T-helper 1 cell treated with Interleukin-12 subunit alpha and Interleukin-12 subunit beta and Interleukin-4 antibody, amounts not matched to agents 30 ng/mL and 1 ng/mL, for 36 hours (primary cell): ENCODE results near the gene PAPOLG. TPM values are rescaled to one million over a fixed set of nuclear protein-coding genes. Genes with fewer than 3 reads are reported as not detected.

Source experiments
- intact Hi-C: fragments of 100-400 bp; cut with micrococcal nuclease; formaldehyde crosslinking; loops from one replicate; pipeline ENCODE4 v1.15.1; 2024
- total RNA-seq: library from RNA; stranded (reverse); gene quantifications from 2 replicates; pipeline ENCODE4 v1.2.3, GENCODE V29; 2022

PAPOLG gene
- 21.8 and 21.9 TPM in 2 replicates for total RNA-seq

DNA sequence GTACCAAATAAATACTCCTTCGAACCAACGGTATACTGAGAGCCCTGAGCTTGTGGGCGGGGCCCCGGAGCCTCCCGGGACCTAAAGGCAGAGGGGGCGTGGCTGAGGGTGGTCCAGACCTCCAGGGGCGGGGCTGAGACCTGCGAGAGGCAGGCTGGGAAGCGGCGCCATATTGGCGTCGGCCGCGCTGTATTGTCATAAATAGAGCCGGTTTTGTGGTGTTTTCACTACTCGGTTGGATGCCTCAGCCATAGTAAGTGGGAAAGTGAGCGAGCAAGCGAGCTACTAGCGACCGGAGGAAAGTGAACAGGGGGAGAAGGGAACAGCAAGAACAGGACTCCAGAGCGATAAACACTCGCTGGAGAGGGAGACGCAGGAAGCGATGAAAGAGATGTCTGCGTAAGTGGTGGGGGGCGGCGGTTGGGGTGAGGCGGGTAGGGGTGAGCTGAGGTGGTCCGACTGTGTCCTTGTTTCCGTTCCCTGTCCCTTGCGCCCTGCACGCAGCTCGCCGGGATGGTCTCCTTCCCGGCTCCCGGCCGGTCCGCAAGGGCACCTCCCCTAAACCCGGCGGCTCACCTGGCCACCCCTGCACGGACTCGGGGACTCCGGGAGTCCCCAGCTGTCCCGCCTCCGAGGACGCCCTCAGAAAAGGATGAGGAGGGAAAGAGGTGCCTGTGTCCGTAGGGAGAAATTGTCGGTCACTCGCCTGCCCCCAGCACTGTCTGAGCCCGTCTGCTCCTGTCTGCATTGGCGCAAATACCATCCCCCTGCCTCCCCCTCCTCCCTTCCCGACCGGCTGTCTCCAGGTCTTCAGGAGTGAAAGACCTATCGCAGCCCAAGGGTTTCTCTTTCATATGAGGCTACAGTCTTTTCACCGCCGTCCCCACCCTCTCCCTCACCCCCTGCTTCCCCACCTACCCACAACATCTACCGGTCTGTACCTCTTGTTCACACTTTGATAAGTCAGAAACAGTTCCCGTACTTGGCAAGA is at the start of gene PAPOLG:
Gene PAPOLG, plus strand, starts transcription at position 172 of the 991 bp plus-strand sequence. Its CDS starts 211 bp downstream, at position 383.
- intact Hi-C loops = loop anchor here (1.0 to 2.0 kb wide), 15 partner anchors 49 to 1948 kb away; partner anchors contain the start of genes B3GNT2, CCT4, EHBP1 and FAM161A

DNA sequence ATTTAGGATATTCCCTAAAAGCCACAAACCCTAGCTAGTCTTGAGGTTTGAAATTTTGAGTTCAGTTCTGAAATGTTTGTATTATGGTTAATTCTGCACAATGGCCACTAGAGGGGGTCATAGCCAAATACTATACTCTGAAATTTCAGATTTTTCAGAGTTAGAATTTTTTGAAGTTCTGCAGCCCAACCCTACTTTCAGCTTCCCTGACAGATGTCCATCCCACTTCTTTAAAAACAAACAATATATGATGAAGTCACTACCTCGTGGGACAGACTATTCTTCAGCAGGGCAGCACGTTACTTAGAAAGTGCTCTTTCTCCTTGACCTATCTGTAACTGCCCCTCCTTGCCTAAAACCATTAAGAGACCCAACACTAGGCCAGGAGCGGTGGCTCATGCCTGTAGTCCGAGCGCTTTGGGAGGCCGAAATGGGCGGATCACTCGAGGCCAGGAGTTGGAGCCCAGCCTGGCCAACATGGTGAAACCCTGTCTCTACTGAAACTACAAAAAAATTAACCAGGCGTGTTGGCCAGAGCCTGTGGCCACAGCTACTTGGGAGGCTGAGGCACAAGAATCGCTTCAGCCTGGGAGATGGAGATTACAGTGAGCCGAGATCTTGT is 48.2 kb upstream of the PAPOLG start:
- intact Hi-C loops = loop anchor here (1.0 to 5.0 kb wide), 6 partner anchors 48 to 469 kb away; partner anchors contain the start of genes PAPOLG and REL

DNA sequence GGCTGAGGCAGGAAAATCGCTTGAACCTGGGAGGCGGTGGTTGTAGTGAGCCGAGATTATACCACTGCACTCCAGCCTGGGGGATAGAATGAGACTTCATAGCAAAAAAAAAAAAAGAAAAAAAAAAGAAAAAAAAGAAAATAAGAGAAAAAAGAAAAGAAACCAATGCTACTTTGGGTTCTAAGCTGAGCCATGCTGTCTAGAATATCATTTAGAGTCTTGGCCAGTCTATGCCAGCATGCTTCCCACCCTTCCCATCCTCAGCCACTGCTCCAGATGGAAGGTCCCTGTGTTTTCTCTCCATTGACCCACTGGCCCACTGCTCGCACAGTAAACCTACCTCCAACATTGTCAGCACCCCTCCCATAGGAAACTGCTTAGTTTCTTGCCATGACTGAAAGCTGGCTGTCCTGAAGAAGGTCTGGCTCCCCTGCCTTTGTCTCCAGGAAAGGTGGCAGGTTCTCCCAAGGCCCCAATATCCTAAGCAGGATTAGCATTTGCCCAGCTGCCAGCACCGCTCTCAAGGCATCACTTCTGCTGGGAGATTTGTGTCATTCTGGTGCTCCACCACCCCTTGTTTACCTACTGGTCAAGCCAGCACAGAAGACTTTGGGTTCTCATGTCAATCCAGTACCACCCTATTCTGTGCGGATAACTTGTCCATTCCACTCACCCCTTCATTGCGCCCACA is 47.3 kb upstream of the PAPOLG start:
- intact Hi-C loops = loop anchor here (5.0 kb wide), 2 partner anchors 99 to 174 kb away; partner anchors contain the start of gene REL

DNA sequence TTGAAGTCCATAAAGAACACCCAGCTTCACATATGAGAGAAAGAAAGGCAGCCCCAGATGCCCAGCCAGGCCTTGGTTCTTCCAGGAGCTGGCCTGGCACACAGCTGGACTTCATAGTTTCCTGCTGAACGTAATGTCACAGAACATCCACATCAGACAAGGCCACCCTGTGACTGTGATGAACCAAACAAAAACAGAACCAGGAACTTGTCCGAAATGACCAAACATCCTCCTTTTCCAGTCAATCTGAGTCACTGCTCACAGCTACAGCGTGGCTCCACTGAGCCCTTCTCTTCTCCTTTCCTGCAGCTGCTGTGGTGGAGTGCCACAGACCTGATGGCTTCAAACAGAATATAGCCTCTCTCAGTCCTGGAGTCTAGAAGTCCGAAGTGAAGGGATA is 45.4 kb upstream of the PAPOLG start:
- intact Hi-C loops = no loop called here

DNA sequence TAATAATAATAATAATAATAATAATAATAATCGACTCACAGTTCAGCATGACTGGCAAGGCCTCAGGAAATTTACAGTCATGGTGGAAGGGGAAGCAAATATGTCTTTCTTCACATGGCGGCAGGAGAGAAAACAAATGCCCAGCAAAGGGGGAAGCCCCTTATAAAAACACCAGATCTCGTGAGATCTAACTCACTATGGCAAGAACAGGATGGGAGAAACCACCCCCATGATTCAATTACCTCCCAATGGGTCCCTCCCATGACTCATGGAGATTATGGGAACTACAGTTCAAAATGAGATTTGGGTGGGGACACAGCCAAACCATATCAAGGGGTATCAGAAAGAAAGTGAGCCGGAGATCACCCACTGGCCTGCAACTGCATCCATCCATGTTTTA is 40.5 kb upstream of the PAPOLG start:
- intact Hi-C loops = no loop called here

DNA sequence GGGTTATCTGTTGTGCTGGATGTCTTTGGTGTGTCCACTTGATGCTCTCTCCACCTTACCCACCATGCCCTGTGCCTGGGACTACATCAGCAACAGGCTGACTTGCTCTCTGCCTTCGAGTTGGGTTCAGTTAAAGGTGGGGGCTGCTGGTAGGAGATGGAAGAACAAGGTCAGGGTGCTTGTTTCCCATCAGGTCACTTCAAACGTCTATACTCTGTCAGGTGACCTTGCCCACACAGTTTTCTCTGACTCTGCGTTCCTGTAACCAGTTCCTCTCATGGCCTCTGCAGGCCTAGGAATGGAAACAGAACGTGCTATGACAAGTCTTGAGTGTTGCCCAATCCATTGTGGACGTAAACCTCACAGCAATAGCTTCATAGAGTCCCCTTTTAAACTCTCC is 38.4 kb upstream of the PAPOLG start:
- intact Hi-C loops = no loop called here

DNA sequence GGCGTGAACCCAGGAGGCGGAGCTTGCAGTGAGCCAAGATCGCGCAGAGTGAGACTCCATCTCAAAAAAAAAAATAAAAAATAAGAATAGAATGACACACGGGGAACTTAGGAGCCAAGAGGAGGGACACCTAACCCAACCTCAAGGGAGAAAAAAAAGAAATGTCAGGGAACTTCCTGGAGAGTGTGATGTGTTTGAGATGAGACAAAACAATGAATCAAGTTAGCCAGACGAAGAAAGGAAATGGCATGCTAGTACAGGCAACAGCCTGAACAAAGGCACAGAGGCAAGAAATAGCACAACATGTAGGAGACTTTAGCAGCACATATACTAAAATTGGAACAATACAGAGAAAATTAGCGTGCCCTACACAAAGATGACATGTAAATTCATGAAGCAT is 36.7 kb upstream of the PAPOLG start:
- intact Hi-C loops = no loop called here

DNA sequence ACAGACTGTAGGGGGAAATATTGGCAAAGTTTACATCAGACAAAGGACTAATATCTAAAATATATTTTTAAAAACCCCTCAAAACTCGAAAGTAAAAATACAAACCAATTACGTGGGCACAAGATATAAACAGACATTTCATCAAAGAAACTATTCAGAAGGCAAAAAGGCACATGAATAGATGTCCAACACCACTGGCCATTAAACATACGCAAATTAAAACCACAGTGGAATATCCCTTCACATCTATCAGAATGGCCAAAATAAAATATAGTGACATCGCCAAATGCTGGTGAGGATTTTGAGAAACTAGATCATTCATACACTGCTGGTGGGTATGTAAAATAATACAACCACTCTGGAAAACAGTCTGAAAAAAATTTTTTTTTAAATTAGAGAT is 30.6 kb upstream of the PAPOLG start:
- intact Hi-C loops = no loop called here

DNA sequence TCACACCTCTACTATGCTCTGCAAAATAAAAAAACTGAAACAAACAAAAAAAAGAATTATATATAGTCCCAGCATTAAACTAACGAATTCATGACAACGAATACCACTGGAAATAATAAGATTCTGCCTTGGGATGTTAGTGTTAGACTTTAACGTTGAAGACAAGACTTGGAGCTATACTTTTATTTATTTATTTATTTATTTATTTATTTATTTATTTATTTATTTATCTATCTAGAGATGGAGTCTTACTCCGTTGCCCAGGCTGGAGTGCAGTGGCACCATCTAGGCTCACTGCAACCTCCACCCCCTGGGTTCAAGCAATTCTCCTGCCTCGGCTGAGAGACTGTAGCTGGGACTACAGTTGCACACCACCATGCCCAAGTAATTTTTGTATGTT is 27.2 kb upstream of the PAPOLG start:
- intact Hi-C loops = no loop called here

DNA sequence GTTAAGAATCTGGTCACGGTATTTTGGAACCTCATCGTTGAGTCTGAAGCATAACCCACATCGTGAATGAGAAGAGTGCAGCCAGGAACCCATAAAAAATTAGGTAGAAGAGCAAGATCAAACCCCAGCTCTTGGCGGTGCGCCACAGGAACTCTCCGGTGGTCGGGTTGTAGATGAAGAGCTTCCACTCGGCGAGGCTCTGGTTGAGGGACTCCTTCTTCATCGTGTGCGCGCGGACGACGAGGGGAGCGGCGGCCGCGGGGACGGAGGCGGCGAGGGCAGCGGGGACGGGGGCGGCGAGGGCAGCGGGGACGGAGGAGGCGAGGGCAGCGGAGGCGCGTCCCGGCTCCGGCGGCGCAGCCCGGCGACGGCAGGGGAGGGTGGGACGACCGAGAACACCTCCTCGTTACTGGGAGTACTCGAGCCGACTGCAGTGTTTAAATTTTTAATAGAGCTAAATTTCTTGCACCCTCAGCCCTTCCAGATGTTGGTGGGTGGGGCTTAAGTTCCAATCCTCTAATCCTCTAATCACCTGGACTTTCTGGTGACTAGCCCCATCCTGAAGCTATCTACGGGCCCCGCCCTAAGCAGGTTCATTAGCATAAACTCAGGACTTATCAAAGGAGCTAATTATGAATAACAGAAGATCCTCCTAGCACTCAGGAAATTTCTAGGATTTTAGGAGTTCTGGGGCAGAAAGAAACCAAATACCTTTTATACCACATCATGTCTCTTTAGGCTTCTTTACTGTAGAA is 20.4 kb upstream of the PAPOLG start:
- intact Hi-C loops = no loop called here

DNA sequence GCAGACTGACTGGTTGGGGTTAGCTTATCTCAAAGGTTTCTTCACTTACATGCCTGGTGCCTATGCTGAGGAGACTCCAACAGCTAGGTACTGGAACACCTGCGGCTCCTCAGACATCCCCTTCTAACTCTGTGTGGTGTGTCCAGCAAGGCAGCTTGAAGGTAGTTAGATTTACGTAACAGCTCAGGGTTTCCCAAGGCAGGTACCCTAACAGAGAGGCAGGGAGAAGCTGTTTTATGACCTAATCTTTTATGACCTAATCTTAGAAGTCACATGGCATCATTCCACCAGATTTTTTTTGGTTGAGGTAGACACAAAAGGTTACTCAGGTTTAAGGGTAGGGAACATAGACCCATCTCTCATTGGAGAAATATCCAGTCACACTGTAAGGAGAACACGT is 17.4 kb upstream of the PAPOLG start:
- intact Hi-C loops = no loop called here

DNA sequence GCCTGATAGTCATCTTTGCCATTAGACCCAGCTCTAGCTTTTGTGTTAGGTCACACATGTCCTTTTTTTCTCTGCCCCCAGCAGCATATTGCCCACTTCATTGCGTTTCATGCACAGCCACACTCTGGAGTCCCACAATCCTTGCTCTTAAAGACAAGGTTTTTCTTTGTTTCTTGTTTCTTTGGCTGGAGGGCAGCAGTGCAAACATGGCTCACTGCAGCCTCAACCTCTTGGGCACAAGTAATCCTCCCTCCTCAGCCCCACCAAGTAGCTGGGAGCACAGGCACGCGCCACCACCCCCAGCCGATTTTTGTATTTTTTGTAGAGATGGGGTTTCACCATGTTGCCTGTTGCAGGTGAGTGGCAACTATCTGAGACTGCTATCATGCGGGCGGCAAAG is 16.9 kb upstream of the PAPOLG start:
- intact Hi-C loops = no loop called here

DNA sequence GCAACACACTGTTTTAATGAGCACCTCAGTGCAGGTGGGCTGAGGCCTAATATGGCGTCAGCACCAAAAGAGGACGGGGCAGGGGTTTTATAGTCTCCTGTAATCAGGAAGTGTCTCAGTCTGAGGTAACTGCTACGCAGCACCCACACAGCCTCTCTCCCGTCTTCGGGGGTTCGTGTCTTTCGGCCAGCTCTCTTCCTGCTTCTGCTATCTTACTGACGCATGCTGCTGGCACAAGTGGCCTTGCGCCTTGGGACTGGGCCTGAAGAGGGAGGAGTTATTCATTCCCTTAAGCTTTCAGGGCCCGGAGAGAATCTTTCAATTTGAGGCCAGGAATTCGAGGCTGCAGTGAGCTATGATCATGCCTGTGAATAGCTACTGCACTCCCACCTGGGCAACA is 14.5 kb upstream of the PAPOLG start:
- intact Hi-C loops = no loop called here

DNA sequence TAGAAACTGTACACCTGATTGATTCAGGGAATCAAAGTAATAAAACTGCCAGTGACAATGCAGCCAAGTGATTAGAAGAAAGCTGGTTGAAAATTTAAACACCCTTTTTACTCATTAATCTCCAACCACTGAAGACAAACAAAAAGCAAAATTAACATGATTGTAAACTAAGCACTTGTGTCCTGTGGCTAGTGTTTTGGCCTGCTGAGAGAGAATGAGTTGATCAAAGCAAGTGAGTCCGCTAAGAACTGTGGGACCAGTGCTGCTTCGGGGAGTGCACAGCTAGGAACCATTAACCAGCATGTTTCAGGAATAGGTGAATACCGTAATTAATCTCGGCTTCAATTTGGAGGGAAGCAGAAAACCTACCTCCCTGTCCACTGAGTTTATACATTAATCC is 13.6 kb upstream of the PAPOLG start:
- intact Hi-C loops = no loop called here

DNA sequence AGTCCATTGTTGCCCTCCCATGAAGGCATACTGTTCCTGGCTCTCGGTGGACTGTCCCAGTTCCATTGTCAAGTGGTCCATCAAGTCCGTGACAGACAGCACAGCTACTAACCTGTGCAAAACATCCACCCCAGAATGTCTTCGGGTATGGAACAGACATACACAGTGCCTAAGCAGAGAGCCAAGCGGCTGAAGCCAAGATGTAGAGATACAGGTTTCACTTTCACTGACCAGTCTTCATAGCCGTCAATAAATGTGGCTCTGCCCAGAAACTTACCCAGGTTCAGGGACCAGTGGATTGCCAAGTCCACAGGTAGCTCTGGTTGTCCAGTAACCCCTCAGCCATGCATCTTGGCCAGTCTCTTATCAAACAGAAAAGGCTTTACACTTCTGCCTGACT is 10.7 kb upstream of the PAPOLG start:
- intact Hi-C loops = no loop called here

DNA sequence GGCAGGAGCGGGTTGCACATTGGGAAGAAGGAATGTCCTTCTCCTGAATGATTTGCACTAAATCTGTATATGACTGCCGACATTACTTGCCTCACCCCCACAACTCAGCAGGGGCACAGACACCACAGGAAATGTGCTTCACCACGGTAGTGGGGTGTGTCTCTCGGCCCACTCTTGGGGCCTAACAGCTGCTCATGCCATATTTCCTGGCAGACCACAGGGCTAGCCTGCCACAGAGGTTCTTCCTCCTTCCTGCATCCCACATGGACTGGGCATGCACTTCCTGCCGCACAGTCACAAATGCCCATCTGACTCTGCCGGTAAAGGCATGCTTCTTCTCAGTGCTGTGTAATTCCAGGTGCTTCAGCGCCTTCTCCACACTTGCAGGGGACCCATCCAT is 10.3 kb upstream of the PAPOLG start:
- intact Hi-C loops = no loop called here

DNA sequence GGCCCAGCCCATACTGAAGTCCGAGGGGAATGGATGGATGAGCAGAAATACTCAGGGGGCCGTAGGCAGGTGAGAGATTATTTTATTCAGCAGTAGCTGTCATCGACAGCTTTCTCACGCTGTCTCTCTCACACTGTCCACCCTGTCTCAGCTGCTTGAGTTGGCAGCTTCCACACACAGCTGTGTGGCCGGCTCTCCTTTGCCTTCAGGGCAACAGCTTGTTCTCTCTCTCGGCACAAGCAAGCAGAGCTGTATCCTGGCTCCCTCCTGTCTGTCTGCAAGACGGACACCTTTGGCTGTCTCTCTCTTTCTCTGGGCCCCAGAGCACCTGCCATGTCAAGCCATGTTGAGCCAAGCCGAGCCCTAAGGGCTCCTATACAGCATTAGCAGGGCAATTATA is 9.8 kb upstream of the PAPOLG start:
- intact Hi-C loops = no loop called here

DNA sequence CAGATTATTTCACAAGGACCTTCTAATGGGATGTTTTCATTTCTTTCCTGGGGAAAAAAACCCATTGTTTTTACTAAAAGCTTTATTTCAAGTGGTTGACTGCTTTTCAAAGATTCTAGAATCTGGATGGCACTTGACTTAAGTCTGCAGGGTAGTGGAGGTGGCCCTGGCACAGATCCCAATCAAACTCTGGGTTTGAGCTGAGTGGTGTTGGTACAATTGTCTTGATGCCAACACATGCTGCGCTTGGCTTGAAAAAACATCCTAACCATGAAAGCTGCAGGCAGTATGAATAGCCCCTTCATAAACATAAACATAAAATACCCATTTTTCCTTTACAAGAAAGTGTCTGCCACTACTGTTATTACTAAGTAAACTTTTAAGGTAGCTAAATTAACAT is 3.6 kb downstream of the PAPOLG start:
- intact Hi-C loops = no loop called here

DNA sequence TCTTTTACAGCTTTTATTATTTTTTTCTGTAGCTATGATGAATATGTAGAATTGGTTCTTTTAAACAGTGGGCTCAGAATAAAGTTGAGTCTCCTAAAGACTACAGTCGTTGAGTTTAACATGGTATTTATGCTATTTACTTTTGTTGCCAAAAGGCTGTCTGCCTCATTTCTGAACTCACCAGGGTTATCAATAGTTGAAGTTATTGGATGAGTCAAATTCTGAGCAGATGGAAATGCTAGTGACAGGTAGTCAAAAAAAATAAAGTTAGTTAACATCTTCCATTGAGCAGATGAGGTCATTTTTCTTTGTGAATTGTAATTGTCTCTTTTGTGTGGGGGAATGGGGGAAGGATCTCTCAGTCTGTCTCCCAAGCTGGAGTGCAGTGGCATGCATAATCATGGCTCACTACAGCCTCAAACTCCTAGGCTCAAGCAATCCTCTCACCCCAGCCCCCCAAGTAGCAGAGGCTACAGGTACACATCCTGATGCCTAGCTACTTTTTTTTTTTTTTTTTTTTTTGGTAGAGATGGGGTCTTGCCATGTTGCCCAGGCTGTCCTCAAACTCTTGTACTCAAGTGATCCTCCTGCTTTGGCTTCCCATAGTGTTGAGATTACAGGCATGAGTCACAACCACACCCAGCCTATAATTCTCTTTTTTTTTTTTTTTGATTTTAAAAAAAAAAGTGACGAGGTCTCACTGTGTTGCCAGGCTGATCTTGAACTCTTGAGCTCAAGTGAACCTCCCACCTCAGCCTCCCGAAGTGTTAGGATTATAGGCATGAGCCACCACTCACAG is 8.9 kb downstream of the PAPOLG start:
- intact Hi-C loops = no loop called here

DNA sequence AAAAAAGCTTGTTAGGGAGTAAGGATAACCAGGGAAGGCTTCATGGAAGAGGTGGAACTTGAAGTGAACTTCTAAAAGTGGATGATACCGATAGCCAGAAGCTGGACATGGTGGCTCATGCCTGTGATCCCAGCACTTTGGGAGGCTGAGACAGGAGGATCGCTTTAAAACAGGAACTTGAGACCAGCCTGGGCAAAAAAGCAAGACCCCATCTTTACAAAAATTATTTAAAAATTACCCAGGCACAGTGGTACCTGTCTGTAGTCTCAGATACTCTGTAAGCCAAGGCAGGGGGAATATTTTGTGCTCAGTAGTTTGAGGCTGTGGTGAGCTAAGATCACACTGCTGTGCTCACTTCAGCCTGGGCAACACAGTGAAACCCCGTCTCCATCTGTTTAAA is 10.2 kb downstream of the PAPOLG start:
- intact Hi-C loops = no loop called here
